ENCODE data around the gene PCDHGB5.
"Not testable (repeated sequence)": the region's sequence is repeated elsewhere in the genome, so short reads cannot be mapped to it uniquely, and the experiment has no call there.

Gene PCDHGB5

GRCh38 chr5:141397756-141398551 is at the start of gene PCDHGB5:
Gene PCDHGB5, plus strand, starts transcription at chr5:141397947. Its CDS starts 181 bp downstream, at chr5:141398128.
- peak; percentile 60 for TF ChIP-seq CTCF (IDR thresholded peaks at IDR 0.05; ENCODE audit: low read depth, low read length, missing control alignments)
- DNase-seq (ENCODE audit: low read depth); in situ Hi-C loops (cut with HindIII; ENCODE audit: low sequenced_read_pairs): not testable (repeated sequence)
- H3K4me3 ChIP-seq (ENCODE audit: low read depth, low read length) = peak within 1 kb of the TSS; percentile 25

- no peak for DNase-seq (ENCODE audit: low read depth)
- peak within 1 kb of the TSS; percentile 32 for H3K4me3 ChIP-seq (ENCODE audit: low read depth, low read length)
- in situ Hi-C loops (cut with HindIII; ENCODE audit: low sequenced_read_pairs) = no loop called here
Observed at GRCh38 chr5:141349917-141350619, 47.7 kb upstream of the PCDHGB5 start, which contains the start of gene PCDHGB1. Gene PCDHGB1, plus strand, starts transcription at chr5:141350099. Its CDS starts 162 bp downstream, at chr5:141350261.

GRCh38 chr5:141351591-141351990 is 46.2 kb upstream of the PCDHGB5 start:
- TF ChIP-seq CTCF (IDR thresholded peaks at IDR 0.05; ENCODE audit: low read depth, low read length, missing control alignments) = no peak
- DNase-seq (ENCODE audit: low read depth) = no peak
- no peak overlapping the region for H3K4me3 ChIP-seq (ENCODE audit: low read depth, low read length)
- in situ Hi-C loops (cut with HindIII; ENCODE audit: low sequenced_read_pairs) = no loop called here

More at GRCh38 chr5:141349917-141350619, 47.7 kb upstream of the PCDHGB5 start, which contains the start of gene PCDHGB1:
- TF ChIP-seq CTCF (IDR thresholded peaks at IDR 0.05; ENCODE audit: low read depth, low read length, missing control alignments) = peak; percentile 43

- peak within 1 kb of the TSS; percentile 21 for H3K4me3 ChIP-seq (ENCODE audit: low read depth, low read length)
- TF ChIP-seq CTCF (IDR thresholded peaks at IDR 0.05; ENCODE audit: low read depth, low read length, missing control alignments) = peak; percentile 31
- in situ Hi-C loops (cut with HindIII; ENCODE audit: low sequenced_read_pairs) = no loop called here
- DNase-seq (ENCODE audit: low read depth) = no peak
Observed at GRCh38 chr5:141354900-141355469, 42.8 kb upstream of the PCDHGB5 start, which contains the start of gene PCDHGA4. Gene PCDHGA4, plus strand, starts transcription at chr5:141355021. Its CDS starts 87 bp downstream, at chr5:141355108.

GRCh38 chr5:141355641-141356040 is 42.1 kb upstream of the PCDHGB5 start:
- no peak for DNase-seq (ENCODE audit: low read depth)
- no peak overlapping the region for H3K4me3 ChIP-seq (ENCODE audit: low read depth, low read length)
- TF ChIP-seq CTCF (IDR thresholded peaks at IDR 0.05; ENCODE audit: low read depth, low read length, missing control alignments) = no peak
- in situ Hi-C loops (cut with HindIII; ENCODE audit: low sequenced_read_pairs) = no loop called here

- DNase-seq (ENCODE audit: low read depth) = no peak
- no peak for TF ChIP-seq CTCF (IDR thresholded peaks at IDR 0.05; ENCODE audit: low read depth, low read length, missing control alignments)
- H3K4me3 ChIP-seq (ENCODE audit: low read depth, low read length) = no peak overlapping the region
- in situ Hi-C loops (cut with HindIII; ENCODE audit: low sequenced_read_pairs) = no loop called here
Observed at GRCh38 chr5:141356133-141356532, 41.6 kb upstream of the PCDHGB5 start.

All from astrocyte of the cerebellum (primary cell).